ENCODE measurements around the gene C3orf80.
"Not testable (repeated sequence)": the region's sequence is repeated elsewhere in the genome, so short reads cannot be mapped to it uniquely, and the experiment has no call there.

C3orf80 gene

GRCh38 chr3:160205606-160206005 lies 19.6 kb upstream of the C3orf80 start:
- no peak for DNase-seq
- in situ Hi-C loops (cut with HindIII; ENCODE audit: low pct_ligation_motif_present, low pct_unique_long_range_greater_than_20kb, low sequenced_read_pairs) = no loop called here

- in situ Hi-C loops (cut with HindIII; ENCODE audit: low pct_ligation_motif_present, low pct_unique_long_range_greater_than_20kb, low sequenced_read_pairs) = no loop called here
- DNase-seq = no peak
These were observed 14.9 kb upstream of the C3orf80 start for GRCh38 chr3:160210341-160210740.

- peak; percentile 59 for DNase-seq
- in situ Hi-C loops (cut with HindIII; ENCODE audit: low pct_ligation_motif_present, low pct_unique_long_range_greater_than_20kb, low sequenced_read_pairs) = no loop called here
These were observed 14.4 kb upstream of the C3orf80 start for GRCh38 chr3:160210799-160211221.

- no peak for DNase-seq
- in situ Hi-C loops (cut with HindIII; ENCODE audit: low pct_ligation_motif_present, low pct_unique_long_range_greater_than_20kb, low sequenced_read_pairs) = no loop called here
These were observed 12.0 kb upstream of the C3orf80 start for GRCh38 chr3:160213191-160213590.

- in situ Hi-C loops (cut with HindIII; ENCODE audit: low pct_ligation_motif_present, low pct_unique_long_range_greater_than_20kb, low sequenced_read_pairs) = no loop called here
- no peak for DNase-seq
These were observed 7.5 kb upstream of the C3orf80 start for GRCh38 chr3:160217675-160218074.

GRCh38 chr3:160218136-160218535 lies 7.1 kb upstream of the C3orf80 start:
- DNase-seq = no peak
- in situ Hi-C loops (cut with HindIII; ENCODE audit: low pct_ligation_motif_present, low pct_unique_long_range_greater_than_20kb, low sequenced_read_pairs) = no loop called here

GRCh38 chr3:160220038-160220437 lies 5.2 kb upstream of the C3orf80 start:
- DNase-seq = no peak
- in situ Hi-C loops (cut with HindIII; ENCODE audit: low pct_ligation_motif_present, low pct_unique_long_range_greater_than_20kb, low sequenced_read_pairs) = no loop called here

GRCh38 chr3:160221019-160221418 lies 4.2 kb upstream of the C3orf80 start:
- in situ Hi-C loops (cut with HindIII; ENCODE audit: low pct_ligation_motif_present, low pct_unique_long_range_greater_than_20kb, low sequenced_read_pairs) = no loop called here
- no peak for DNase-seq

GRCh38 chr3:160224256-160224655 lies 966 bp upstream of the C3orf80 start:
- no peak for DNase-seq

GRCh38 chr3:160224811-160225175 lies 429 bp upstream of the C3orf80 start:
- no peak for DNase-seq
- in situ Hi-C loops (cut with HindIII; ENCODE audit: low pct_ligation_motif_present, low pct_unique_long_range_greater_than_20kb, low sequenced_read_pairs) = no loop called here

More at GRCh38 chr3:160224256-160224655, 966 bp upstream of the C3orf80 start:
- in situ Hi-C loops (cut with HindIII; ENCODE audit: low pct_ligation_motif_present, low pct_unique_long_range_greater_than_20kb, low sequenced_read_pairs) = no loop called here

- in situ Hi-C loops (cut with HindIII; ENCODE audit: low pct_ligation_motif_present, low pct_unique_long_range_greater_than_20kb, low sequenced_read_pairs) = no loop called here
- no peak for DNase-seq
These were observed 1.0 kb downstream of the C3orf80 start for GRCh38 chr3:160226026-160226907.

GRCh38 chr3:160227419-160227818 lies 2.2 kb downstream of the C3orf80 start:
- DNase-seq = no peak
- in situ Hi-C loops (cut with HindIII; ENCODE audit: low pct_ligation_motif_present, low pct_unique_long_range_greater_than_20kb, low sequenced_read_pairs) = no loop called here

GRCh38 chr3:160232014-160232413 lies 6.8 kb downstream of the C3orf80 start:
- DNase-seq = no peak

GRCh38 chr3:160240719-160241118 lies 15.5 kb downstream of the C3orf80 start:
- in situ Hi-C loops (cut with HindIII; ENCODE audit: low pct_ligation_motif_present, low pct_unique_long_range_greater_than_20kb, low sequenced_read_pairs); DNase-seq: not testable (repeated sequence)

More at GRCh38 chr3:160232014-160232413, 6.8 kb downstream of the C3orf80 start:
- in situ Hi-C loops (cut with HindIII; ENCODE audit: low pct_ligation_motif_present, low pct_unique_long_range_greater_than_20kb, low sequenced_read_pairs) = no loop called here

- no peak for DNase-seq
- in situ Hi-C loops (cut with HindIII; ENCODE audit: low pct_ligation_motif_present, low pct_unique_long_range_greater_than_20kb, low sequenced_read_pairs) = no loop called here
These were observed 20.1 kb downstream of the C3orf80 start for GRCh38 chr3:160245261-160245800.

GRCh38 chr3:160247766-160248165 lies 22.5 kb downstream of the C3orf80 start:
- in situ Hi-C loops (cut with HindIII; ENCODE audit: low pct_ligation_motif_present, low pct_unique_long_range_greater_than_20kb, low sequenced_read_pairs) = no loop called here
- DNase-seq = no peak

GRCh38 chr3:160253298-160253697 lies 28.1 kb downstream of the C3orf80 start:
- DNase-seq = no peak
- in situ Hi-C loops (cut with HindIII; ENCODE audit: low pct_ligation_motif_present, low pct_unique_long_range_greater_than_20kb, low sequenced_read_pairs) = no loop called here

GRCh38 chr3:160257606-160258005 lies 32.4 kb downstream of the C3orf80 start:
- in situ Hi-C loops (cut with HindIII; ENCODE audit: low pct_ligation_motif_present, low pct_unique_long_range_greater_than_20kb, low sequenced_read_pairs) = no loop called here
- no peak for DNase-seq

GRCh38 chr3:160259589-160259988 lies 34.4 kb downstream of the C3orf80 start:
- in situ Hi-C loops (cut with HindIII; ENCODE audit: low pct_ligation_motif_present, low pct_unique_long_range_greater_than_20kb, low sequenced_read_pairs) = no loop called here
- DNase-seq = no peak

Data from ACHN (cell line).